GM12892 (cell line): ENCODE data around the gene GPR68.

Experiments used
- POLR2A ChIP-seq: IDR thresholded peaks from 2 replicates; pipeline ENCODE4 v1.6.1; 2011; ENCODE audit warnings: low read depth, low read length, control low read depth
- POLR2AphosphoS5 ChIP-seq: IDR thresholded peaks from 2 replicates; pipeline ENCODE4 v1.6.1; 2011; ENCODE audit warnings: low read depth, low read length, control low read depth

DNA sequence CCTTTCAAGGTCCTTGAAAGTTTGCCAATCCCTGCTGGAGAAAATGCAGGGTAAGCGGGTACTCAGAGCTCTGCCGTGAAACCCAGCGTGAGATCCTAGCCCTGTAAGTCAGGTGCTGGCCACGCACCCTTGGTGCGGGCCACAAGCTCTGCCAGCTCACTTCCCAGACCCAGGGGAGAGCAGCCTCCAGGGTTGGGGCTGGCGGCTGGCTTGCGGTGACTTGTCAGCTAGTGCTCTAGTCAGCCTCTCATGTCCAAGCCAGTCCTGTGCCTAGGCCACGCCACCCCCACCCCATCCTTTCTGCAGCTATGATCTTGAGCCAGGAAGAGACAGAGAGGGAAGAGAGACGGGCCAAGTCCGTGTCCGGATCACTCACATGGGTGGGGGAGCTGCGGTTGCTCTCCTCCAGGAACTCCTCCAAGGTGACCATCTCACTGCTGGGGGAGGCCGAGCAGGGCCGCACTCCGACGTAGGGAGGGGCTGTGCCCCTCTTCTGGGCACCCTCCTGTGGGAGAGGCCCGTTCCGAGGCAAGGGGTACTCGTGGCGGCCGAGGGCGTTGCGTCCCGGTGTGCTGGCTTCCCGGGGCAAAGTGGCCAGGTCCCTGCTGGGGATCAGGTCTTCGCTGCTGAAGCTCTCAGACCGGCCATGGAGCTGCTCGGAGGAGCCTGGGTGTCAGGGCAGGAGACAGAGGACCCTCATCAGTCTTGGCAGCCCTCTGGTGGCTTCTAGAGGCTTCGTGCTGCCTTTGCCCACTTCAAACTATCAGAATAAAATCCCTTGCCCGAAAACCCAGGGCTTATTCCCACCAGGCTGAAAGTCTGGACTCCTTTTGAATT lies 33.3 kb upstream of the GPR68 start:
- TF ChIP-seq POLR2A, result no peak
- TF ChIP-seq POLR2AphosphoS5, result no peak
